Measurements from ENCODE around the gene NTSR1. TPM values are rescaled to one million over a fixed set of nuclear protein-coding genes. Genes with fewer than 3 reads are reported as not detected.

NTSR1 gene
- total RNA-seq, 1 experiment from 2014 or later: 7.8 TPM

GRCh38 chr20:62688083-62688482 lies 20.6 kb upstream of the NTSR1 start:
- no peaks in the 10 kb centered on the region for H4K20me1 ChIP-seq (ENCODE audit: low read length)
- H3F3A ChIP-seq (ENCODE audit: low read length, unreplicated experiment): no peaks in the 10 kb centered on the region
- no peaks in the 10 kb centered on the region for H3K9me2 ChIP-seq (replicated peaks; ENCODE audit: low read length)
- H3K27ac ChIP-seq (ENCODE audit: low read length): no peak overlapping the region
- BruUV-seq (replicated peaks): no TSS peak
- no peak overlapping the region for H2AFZ ChIP-seq (ENCODE audit: low read length)
- ChIA-PET POLR2A (ENCODE audit: unreplicated experiment) (no interaction called here), CTCF (interaction anchor here (1.0 kb wide), 1 partner anchor 103 kb away, joined by 4 read pairs; no protein-coding TSS in a partner anchor)
- H3K4me1 ChIP-seq (ENCODE audit: insufficient read depth, low read length): peaks cover 13% of the 10 kb centered on the region
- no peak for TF ChIP-seq CTCF (conservative IDR thresholded peaks at IDR 0.05; ENCODE audit: low read depth, low read length)
- no peak for TF ChIP-seq EZH2phosphoT487 (IDR thresholded peaks at IDR 0.05; ENCODE audit: borderline replicate concordance, low read length)
- TF ChIP-seq EZH2 (IDR thresholded peaks at IDR 0.05; ENCODE audit: low read length, unreplicated experiment): no peak
- no peak overlapping the region for H3K9ac ChIP-seq (ENCODE audit: low read length)
- H3K27me3 ChIP-seq (ENCODE audit: low read length): no peaks in the 10 kb centered on the region
- intact Hi-C loops (cut with micrococcal nuclease): loop anchor here (5.0 kb wide), 1 partner anchor 104 kb away; no protein-coding TSS in a partner anchor
- H3K36me3 ChIP-seq (ENCODE audit: low read depth, low read length): no peaks in the 10 kb centered on the region
- no peak overlapping the region for H3K4me3 ChIP-seq (ENCODE audit: low read length)
- H3K9me3 ChIP-seq (ENCODE audit: low read length): no peaks in the 10 kb centered on the region
- H3K4me2 ChIP-seq (ENCODE audit: low read length): no peak overlapping the region
- H3K79me2 ChIP-seq (ENCODE audit: low read length): no peaks in the 10 kb centered on the region
- DNase-seq (no peak), ATAC-seq (no peak)

GRCh38 chr20:62688855-62689460 lies 19.7 kb upstream of the NTSR1 start:
- TF ChIP-seq EZH2phosphoT487 (IDR thresholded peaks at IDR 0.05; ENCODE audit: borderline replicate concordance, low read length) (no peak), CTCF (conservative IDR thresholded peaks at IDR 0.05; ENCODE audit: low read depth, low read length) (peak; percentile 40), EZH2 (IDR thresholded peaks at IDR 0.05; ENCODE audit: low read length, unreplicated experiment) (no peak)
- no peaks in the 10 kb centered on the region for H3K27me3 ChIP-seq (ENCODE audit: low read length)
- H3F3A ChIP-seq (ENCODE audit: low read length, unreplicated experiment): no peaks in the 10 kb centered on the region
- ATAC-seq (0 out of 2 replicates have a peak, but pooled peaks have one; percentile 5), DNase-seq (no peak)
- no peaks in the 10 kb centered on the region for H3K79me2 ChIP-seq (ENCODE audit: low read length)
- POLR2A ChIA-PET (ENCODE audit: unreplicated experiment): no interaction called here
- no peaks in the 10 kb centered on the region for H4K20me1 ChIP-seq (ENCODE audit: low read length)
- peaks cover 13% of the 10 kb centered on the region for H3K4me1 ChIP-seq (ENCODE audit: insufficient read depth, low read length)
- BruUV-seq (replicated peaks): no TSS peak
- no peak overlapping the region for H3K4me2 ChIP-seq (ENCODE audit: low read length)
- H2AFZ ChIP-seq (ENCODE audit: low read length): no peak overlapping the region
- H3K9me3 ChIP-seq (ENCODE audit: low read length): no peaks in the 10 kb centered on the region
- CTCF ChIA-PET: interaction anchor here (0.7 to 1.0 kb wide), 2 partner anchors 16 to 103 kb away, joined by 3 to 4 read pairs; no protein-coding TSS in a partner anchor
- no peak overlapping the region for H3K9ac ChIP-seq (ENCODE audit: low read length)
- H3K4me3 ChIP-seq (ENCODE audit: low read length): no peak overlapping the region
- intact Hi-C loops (cut with micrococcal nuclease): loop anchor here (5.0 kb wide), 1 partner anchor 103 kb away; no protein-coding TSS in a partner anchor
- no peaks in the 10 kb centered on the region for H3K9me2 ChIP-seq (replicated peaks; ENCODE audit: low read length)
- H3K36me3 ChIP-seq (ENCODE audit: low read depth, low read length): no peaks in the 10 kb centered on the region
- no peak overlapping the region for H3K27ac ChIP-seq (ENCODE audit: low read length)

GRCh38 chr20:62689861-62690260 lies 18.8 kb upstream of the NTSR1 start:
- POLR2A ChIA-PET (ENCODE audit: unreplicated experiment): no interaction called here
- no peak for ATAC-seq
- no peak overlapping the region for H3K4me3 ChIP-seq (ENCODE audit: low read length)
- H3K4me1 ChIP-seq (ENCODE audit: insufficient read depth, low read length): peaks cover 13% of the 10 kb centered on the region
- no peak for TF ChIP-seq EZH2 (IDR thresholded peaks at IDR 0.05; ENCODE audit: low read length, unreplicated experiment)
- TF ChIP-seq EZH2phosphoT487 (IDR thresholded peaks at IDR 0.05; ENCODE audit: borderline replicate concordance, low read length): no peak
- no peak for TF ChIP-seq CTCF (conservative IDR thresholded peaks at IDR 0.05; ENCODE audit: low read depth, low read length)
- no peaks in the 10 kb centered on the region for H3F3A ChIP-seq (ENCODE audit: low read length, unreplicated experiment)
- no peak for DNase-seq
- H3K9me2 ChIP-seq (replicated peaks; ENCODE audit: low read length): no peaks in the 10 kb centered on the region
- H4K20me1 ChIP-seq (ENCODE audit: low read length): no peaks in the 10 kb centered on the region
- no TSS peak for BruUV-seq (replicated peaks)
- no peak overlapping the region for H2AFZ ChIP-seq (ENCODE audit: low read length)
- H3K9ac ChIP-seq (ENCODE audit: low read length): no peak overlapping the region
- no peak overlapping the region for H3K4me2 ChIP-seq (ENCODE audit: low read length)
- CTCF ChIA-PET: no interaction called here
- no peaks in the 10 kb centered on the region for H3K9me3 ChIP-seq (ENCODE audit: low read length)
- no peaks in the 10 kb centered on the region for H3K79me2 ChIP-seq (ENCODE audit: low read length)
- no peaks in the 10 kb centered on the region for H3K27me3 ChIP-seq (ENCODE audit: low read length)
- H3K27ac ChIP-seq (ENCODE audit: low read length): no peak overlapping the region
- intact Hi-C loops (cut with micrococcal nuclease): loop anchor here (5.0 kb wide), 1 partner anchor 102 kb away; no protein-coding TSS in a partner anchor
- H3K36me3 ChIP-seq (ENCODE audit: low read depth, low read length): no peaks in the 10 kb centered on the region
